GM21619 (cell line): Measurements from ENCODE around the gene SPINT2.
"Not testable (repeated sequence)": the region's sequence is repeated elsewhere in the genome, so short reads cannot be mapped to it uniquely, and the experiment has no call there.

Experiments used
- ATAC-seq: cut with Tn5 transposase; IDR thresholded peaks from one replicate; pipeline ENCODE4 v1.9.1; 2021; ENCODE audit not compliant: unreplicated experiment

The SPINT2 gene

GRCh38 chr19:38239816-38240215 lies 24.6 kb upstream of the SPINT2 start:
- no peak for ATAC-seq

- no peak for ATAC-seq
These were observed 21.1 kb upstream of the SPINT2 start for GRCh38 chr19:38243279-38243673.

- ATAC-seq: no peak
These were observed 18.4 kb upstream of the SPINT2 start for GRCh38 chr19:38245826-38246498.

- ATAC-seq: no peak
These were observed 17.2 kb upstream of the SPINT2 start for GRCh38 chr19:38247126-38247525.

- ATAC-seq: no peak
These were observed 16.6 kb upstream of the SPINT2 start for GRCh38 chr19:38247734-38248268.

- ATAC-seq: no peak
These were observed 16.0 kb upstream of the SPINT2 start for GRCh38 chr19:38248421-38248820.

- ATAC-seq: no peak
These were observed 13.9 kb upstream of the SPINT2 start for GRCh38 chr19:38250428-38250820.

- no peak for ATAC-seq
These were observed 13.4 kb upstream of the SPINT2 start for GRCh38 chr19:38250821-38251563.

- ATAC-seq: no peak
These were observed 12.8 kb upstream of the SPINT2 start for GRCh38 chr19:38251564-38252051.

- no peak for ATAC-seq
These were observed 12.0 kb upstream of the SPINT2 start for GRCh38 chr19:38252385-38252784.

GRCh38 chr19:38252941-38253691 lies 11.3 kb upstream of the SPINT2 start:
- ATAC-seq: no peak

GRCh38 chr19:38253788-38254187 lies 10.6 kb upstream of the SPINT2 start:
- ATAC-seq: no peak

- ATAC-seq: no peak
These were observed 8.9 kb upstream of the SPINT2 start for GRCh38 chr19:38255383-38256014.

GRCh38 chr19:38261942-38262341 lies 2.4 kb upstream of the SPINT2 start:
- ATAC-seq: not testable (repeated sequence)

GRCh38 chr19:38262585-38263268 lies 1.6 kb upstream of the SPINT2 start:
- ATAC-seq: no peak

- no peak for ATAC-seq
These were observed 486 bp upstream of the SPINT2 start for GRCh38 chr19:38263689-38264485.

GRCh38 chr19:38265213-38265861 lies 964 bp downstream of the SPINT2 start:
- no peak for ATAC-seq

- no peak for ATAC-seq
These were observed 1.6 kb downstream of the SPINT2 start for GRCh38 chr19:38265921-38266429.
